NOMO-1 treated with DMSO at 0.1 percent for 48 hours (cell line): ENCODE measurements around the gene PSMD11.
A peak's percentile ranks its signal among the peaks of the same experiment; 100 is the strongest.
"Not testable (repeated sequence)": the region's sequence is repeated elsewhere in the genome, so short reads cannot be mapped to it uniquely, and the experiment has no call there.

Experiments
- DNase-seq: peaks from one replicate; lab custom pipeline; 2025; ENCODE audit not compliant: unreplicated experiment; lab: John Stamatoyannopoulos, UW

Gene PSMD11

DNA sequence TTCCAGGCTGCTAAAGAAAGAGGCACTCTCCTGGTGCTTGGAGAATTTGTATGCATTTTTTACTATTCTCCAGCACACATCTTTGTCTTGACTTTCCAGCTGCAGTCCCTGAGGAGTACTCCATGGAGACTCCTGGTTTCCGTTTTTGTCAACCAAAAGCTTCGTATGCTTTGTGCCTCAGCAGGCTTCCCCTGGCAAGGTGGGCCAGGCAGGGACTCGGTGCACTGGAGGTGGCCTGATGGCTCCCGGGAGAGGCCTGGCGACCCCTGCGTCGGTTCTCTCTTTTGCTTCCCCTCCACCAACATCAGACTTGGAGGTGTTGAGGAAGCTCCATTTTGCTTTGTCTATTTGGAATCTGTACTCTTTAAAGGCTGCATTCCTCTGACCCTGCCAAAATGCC lies 66.2 kb downstream of the PSMD11 start:
- no peak for DNase-seq

DNA sequence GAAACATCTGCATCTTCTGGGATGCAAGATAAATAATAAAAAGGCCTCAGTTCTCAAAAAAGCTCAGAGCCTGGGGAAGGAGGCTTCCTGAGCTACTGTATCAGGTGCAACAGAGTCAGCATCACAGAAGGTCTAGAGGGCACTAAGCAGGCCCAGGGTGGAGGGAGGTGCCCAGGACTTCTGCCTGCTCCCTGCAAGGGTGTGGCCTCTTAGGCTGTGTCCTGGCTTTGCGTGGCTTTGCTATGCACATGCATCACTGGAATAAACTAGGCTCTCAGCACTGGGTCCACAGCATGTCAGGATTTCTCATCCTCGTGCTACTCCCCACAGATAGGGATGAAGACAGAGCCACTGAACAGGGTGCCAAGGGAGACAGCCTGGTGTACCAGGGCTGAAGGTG lies 68.0 kb downstream of the PSMD11 start:
- no peak for DNase-seq

DNA sequence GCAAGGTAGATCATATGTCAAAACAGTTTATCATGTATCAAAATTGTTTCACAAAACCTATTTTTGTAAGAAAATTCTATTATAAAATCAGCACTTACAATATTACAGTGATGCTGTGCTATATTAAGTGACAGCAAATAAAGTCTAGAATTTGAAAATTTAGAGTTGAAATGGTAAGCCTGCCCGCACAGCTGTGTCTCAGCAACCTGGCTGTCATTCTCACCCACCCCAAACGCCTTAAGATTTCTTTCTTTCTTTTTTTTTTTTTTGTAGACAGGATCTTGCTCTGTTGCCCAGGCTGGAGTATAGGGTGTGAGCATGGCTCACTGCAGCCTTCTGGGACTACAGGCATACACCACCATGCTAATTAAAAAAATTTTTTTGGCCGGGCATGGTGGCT lies 69.3 kb downstream of the PSMD11 start:
- DNase-seq = no peak

DNA sequence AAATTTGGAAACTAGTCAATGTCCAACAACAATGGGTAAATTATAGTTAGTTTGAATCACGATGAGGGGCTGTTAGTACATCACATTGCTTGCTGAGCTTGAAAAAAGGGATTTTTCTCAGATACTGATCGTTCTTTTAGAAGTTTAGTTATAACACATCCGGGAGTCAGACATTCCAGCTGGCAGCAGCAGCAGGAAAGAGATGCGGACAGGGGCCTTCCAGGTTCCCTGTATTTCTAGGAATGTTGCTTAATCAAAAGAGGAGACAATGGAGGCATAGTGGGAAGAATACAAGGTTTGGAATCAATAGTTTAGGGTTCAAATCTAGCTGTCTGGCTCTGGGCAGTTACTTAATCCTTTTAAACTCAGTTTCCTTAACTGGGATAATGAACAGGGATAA lies 70.3 kb downstream of the PSMD11 start:
- no peak for DNase-seq

DNA sequence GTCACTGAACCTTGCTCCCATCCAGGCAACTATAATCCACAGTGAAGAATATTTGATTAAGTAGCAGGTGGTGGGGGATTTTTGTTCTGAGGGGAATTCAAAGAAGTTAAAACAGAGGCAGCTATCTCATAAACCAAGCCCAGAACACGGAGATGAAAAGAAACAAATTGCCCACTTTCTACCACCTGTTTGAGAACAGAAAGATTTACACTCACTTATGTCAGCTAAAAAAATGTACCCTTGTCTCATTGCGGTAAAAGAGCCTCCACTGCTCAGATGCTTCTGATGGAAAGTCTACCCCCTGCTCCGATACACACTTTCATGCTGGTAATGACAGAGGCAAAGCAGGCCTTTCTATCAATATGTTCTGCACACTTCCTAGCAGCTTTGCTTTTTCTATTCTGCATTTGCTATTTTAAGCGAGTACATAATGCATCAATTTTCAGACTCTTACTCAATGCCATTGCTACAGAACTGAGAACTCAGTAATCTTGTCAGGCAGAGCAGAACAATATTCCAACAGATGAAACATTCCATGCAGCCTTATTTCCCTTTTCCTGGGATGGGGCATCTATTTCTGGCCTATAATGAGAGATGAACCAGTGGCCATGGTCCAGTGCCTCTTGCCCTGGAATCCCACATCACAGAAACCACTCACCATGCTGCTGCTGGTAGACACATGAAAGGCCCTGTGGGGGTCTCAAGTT lies 71.5 kb downstream of the PSMD11 start:
- DNase-seq = peak; percentile 24

DNA sequence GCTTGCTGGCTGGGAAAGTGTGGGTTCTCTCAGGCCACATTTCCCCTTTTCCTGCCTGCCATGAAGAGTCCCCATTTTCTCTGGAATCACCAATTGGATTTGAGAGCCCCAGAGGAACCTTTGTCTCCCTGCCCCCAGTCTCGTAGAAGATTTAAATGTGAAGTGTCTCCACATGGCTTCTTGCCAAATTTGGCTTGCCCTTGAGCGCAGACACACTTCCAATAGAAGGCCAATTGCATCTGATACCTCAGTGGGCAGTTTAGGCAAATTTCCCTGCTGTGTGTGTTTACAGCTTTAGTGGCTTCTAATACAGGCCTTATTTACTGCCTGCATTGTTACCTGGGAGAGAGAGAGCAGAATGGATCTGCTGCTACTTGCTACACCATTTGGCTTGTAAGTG lies 72.1 kb downstream of the PSMD11 start:
- no peak for DNase-seq

DNA sequence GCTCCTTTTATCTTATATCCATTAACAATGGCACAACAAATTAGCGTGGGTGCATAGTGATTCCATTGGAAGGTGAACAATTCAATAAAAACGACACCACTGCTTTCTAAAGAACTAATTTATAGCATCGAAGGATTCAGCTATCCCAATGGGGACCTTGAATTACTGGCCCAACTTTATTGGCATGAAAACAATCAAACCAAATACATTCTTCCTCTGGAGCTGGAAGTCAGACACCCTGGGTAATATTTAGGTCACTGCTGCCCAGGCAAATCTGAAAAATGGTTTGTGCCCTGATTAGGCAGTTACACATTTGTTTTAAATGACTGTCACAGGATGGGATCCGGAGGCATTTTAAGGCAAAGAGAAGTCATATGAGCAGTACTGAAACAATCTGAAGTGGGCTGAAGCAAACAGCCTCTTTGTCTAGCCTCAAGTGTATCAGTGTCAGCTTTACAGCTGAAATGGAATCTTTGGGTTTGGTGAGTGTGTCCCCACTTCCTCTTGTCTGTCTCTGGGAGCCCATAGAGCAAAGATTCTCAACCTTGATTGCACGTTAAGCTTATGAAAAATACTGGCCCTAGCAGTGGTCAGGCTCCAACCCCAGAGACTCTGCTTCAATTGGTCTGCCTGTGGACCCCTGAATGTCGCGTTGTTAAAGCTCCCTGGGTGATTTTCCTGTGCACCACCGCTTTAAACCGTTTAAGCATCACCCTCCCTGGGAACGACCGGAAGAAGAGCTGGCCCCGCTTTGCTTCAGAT lies 72.8 kb downstream of the PSMD11 start:
- DNase-seq = no peak

DNA sequence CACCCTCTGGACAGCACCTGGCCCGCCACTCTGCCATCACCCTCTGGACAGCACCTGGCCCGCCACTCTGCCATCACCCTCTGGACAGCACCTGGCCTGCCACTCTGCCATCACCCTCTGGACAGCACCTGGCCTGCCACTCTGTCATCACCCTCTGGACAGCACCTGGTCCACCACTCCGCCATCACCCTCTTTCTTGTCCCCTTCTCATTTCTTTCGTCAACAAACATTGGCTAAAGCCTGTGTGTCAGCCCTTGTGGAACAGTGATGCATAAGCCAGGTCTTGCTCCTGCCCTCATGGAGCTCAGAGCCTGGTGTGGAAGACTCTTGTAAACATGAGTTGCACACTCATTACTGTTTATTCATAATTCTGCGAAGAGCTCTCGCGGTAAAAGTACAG lies 73.7 kb downstream of the PSMD11 start:
- no peak for DNase-seq

DNA sequence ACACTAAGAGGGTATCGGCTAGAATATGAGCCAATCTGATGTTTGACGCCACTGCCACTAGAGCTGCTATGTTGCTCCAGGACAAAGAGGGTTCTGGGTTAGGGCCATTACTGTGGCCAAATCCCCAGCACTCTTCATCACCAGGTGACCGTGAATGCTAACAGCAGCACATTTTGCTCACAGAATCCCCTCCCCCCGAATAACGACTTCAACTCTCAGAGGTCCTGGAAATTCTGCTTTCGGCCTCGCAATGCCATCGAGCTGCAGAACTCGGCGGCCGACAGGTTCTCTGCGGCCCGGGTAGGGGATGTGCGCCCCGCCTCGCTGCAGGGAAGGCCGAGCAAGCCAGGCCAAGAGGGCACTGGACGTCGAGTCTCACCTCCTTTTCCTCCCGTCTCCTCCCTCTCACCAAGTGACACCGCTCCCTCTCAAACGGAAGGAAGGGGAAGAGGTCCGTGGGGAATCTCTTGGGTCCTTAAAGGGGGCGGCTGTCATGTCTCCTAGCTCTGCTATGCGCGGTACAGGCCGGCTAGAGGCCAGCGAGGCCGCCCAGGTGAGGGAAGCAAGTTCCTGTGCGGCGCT lies 74.4 kb downstream of the PSMD11 start:
- DNase-seq = no peak

DNA sequence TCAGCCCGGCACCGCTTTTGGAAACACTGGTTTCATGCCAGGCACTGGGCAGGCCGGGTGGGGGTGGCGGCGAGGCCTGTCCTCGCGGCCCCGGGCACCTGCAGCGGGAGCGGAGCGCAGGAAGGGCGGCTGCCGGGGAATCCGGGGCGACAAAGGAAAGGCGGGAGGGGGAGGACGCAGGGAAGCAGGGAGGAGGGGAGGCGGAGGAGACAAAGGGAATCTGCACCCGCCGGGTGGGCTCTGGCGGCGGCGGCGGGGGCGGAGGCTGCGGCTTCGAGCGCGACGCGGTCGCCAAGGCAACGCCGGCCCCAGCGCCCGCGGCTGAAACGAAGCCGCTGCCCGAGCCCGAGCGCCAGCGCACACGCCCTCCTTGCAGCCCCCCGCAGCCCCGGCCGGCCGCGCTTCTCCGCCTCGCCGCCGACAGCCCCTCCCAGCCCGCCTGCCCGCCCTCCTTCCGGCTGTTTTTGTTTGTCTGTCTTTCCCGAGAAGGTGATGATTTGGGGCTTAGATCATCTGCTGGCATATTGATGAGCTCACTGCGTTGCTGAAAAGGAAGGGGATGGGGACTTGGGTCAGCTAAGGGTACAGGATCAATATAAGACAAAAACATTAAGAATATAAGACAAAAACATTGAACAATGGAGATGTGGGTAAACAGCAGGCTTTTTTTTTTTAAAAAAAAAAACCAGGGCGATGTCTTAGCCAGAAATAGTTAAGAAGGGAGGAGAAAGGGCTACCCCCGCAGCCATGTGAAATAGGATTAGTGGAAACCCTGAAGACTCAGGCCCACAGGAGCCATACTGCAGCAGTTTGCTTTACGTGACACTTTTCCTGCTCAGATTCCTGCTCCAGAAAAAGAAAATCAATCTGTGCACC lies 75.2 kb downstream of the PSMD11 start:
- no peak for DNase-seq

DNA sequence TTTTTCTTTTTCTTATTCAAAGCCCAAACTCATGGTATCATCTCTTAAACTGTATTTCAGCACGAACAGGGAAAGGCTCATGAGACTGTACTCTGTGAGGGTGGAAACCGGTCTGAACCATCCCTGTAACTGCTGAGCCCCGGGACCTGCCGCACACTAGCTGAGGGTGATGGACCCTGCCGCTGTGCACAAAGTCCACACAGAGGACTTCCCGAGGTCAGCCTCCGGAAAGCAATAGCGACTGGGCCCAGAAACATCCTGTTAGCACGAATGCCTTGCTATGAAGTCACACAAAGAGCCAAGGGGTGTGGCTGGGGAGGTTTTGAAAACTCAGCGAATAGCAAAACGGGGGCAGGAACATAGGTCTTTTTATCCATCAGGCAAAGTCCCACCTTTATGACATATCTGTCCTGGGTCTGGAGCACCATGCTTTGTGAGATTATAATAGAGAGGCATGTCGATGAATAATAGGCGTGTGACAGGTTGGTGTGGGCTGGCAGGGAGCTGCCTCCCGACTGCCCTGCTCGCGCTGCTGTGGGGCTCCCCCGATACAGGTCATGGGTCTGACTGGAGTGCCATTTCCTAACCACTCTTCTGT lies 75.9 kb downstream of the PSMD11 start:
- no peak for DNase-seq

DNA sequence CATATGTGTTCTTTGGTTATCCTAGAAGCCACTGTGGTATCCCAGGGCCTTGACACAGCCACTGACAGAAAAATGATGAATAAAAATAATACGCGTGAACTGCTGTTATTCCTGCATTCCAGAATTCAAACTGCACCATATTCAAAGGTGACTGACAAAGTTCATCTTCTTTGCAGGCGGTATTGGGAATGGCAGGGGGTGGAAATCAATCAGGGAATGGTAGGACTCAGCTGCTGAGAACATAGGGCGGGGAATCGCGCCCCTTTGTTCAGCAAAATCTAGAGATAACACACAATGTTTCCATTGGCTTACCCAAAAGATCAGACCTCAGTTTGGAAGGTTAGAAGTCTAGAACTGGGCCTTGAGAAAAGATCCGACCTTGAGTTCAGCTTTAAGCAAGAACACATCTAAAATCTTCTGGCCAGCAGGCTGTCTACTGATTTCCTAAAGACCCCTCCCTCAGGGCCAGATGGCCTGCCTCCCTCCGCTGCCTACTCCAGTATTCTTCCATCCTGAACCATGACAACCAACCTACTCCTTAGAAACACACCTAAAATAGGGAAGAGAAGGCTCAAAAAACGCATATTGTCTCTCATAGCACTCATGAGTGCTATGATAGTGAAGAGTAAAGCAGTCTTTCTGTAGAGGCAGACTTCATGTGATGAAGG lies 76.6 kb downstream of the PSMD11 start:
- DNase-seq = no peak

DNA sequence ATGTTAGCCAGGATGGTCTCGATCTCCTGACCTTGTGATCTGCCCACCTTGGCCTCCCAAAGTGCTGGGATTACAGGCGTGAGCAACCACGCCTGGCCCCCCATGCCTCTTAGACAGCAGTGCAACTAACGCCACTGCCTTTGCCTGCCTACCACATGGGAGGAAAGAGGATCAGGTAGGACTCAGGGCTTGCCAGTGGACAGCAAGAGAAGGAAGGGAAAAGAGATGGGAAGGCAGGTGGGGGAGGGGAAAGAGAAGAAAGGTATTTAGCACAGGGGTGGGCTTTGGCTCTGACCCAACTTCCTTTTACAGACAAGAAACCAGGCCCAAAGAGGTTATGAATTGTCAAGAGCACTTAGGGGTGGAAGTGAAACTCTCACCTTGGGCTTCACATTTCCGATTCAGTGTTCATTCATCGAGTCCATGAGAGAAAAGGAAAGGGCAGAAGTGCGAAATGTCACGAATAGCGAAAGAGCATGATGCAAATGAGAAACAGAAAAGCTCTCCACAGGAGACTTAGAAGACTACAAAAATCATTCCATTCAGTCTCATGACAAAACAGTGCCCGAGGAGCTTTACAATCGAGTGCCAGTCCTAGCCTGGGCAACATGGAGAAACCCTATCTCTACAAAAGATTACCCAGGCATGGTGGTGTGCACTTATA lies 78.8 kb downstream of the PSMD11 start:
- DNase-seq = peak; percentile 66

DNA sequence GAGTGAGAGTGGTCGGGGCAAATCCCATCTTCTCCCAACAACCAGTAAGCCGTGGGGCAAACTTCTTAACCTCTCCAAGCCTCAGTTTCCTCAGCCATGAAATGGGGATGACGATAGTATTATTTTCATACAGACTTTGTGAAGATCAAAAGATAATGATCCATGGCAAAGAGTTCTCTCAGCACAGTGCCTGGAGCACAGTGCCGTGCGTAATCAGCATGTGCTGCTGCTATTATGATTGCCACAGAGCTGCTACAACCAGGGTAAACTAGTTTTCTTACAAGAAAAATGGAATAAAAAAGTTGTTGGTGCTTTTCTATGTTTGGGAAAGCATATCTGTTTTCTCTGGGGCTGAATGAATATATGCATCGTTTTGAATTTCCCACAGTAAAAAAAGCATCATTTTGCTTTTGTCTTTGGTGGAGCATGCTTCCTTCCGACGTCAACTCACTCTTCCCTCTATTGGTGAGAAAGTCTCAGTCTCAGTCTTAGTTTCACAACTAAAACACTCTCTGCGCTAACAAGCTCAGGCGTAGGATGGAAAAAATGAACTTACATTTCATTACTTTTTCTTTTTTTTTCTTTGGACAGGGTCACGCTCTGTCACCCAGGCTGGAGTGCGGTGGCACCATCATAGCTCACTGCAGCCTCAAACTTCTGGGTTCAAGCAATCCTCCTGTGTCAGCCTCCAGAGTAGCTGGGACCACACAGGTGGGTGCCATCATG lies 79.7 kb downstream of the PSMD11 start:
- DNase-seq = no peak

DNA sequence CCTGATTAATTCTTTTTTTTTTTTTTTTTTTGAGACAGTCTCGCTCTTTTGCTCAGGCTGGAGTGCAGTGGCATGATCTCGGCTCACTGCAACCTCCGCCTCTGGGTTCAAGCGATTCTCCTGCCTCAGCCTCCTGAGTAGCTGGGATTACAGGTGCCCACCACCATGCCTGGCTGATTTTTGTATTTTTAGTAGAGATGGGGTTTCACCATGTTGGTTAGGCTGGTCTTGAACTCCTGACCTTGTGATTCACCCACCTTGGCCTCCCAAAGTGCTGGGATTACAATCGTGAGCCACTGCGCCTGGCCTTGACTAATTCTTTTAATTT lies 80.2 kb downstream of the PSMD11 start:
- DNase-seq = not testable (repeated sequence)

DNA sequence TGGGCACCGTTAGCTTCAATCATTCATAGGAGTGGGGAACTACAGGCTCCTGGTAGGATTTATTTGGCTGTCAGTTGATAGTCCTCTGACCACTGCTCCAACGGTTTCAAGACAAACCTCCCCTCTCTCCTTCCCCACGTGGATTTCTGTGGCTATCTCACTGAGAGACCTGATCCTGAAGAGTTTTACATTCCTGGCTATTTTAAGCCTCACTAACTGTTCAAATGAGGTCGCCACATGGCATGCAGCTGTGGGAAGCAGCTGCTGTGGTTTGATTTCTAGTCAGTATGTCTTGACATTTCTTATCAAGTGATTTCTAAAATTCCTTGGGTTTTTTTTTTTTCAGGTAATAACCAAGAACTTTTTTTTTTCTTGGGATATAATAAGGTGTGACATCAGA lies 80.8 kb downstream of the PSMD11 start:
- no peak for DNase-seq

DNA sequence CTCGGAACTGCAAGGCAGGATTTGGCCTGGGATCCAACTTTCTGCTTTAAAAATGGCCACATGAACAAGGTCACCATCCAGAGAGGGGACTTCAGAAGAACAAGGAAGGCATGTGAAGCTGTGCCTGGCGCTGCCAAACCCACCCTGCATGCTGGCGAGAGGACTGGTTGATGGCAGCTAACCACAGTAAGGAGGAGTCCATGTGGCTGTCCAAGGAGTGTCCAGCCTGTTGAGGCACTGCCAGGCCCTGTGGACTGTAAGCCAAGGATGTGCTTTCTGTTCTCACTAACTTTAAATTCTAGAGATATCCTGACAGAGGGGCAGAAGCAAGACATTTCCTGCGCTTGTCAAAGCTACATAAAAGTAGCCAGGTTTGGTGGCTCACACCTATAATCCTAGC lies 82.8 kb downstream of the PSMD11 start:
- no peak for DNase-seq

DNA sequence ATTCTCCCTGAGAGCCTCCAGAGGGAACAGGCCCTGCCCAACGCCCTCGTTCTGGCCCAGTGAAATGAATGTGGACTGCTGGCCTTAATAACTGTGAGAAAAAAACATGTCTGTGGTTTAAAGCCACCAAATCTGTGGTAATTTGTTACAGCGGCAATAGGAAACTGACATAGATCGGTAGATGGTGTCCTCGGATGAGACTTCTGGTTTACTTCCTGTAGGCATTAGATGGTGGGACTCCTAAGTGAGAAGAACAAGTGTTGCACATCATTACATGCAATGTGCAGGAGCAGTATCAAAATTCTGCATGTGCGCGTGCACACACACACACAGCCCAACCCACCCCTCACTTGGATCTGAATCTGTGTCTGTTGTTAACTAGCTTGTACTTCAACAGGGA lies 84.5 kb downstream of the PSMD11 start:
- DNase-seq = no peak

DNA sequence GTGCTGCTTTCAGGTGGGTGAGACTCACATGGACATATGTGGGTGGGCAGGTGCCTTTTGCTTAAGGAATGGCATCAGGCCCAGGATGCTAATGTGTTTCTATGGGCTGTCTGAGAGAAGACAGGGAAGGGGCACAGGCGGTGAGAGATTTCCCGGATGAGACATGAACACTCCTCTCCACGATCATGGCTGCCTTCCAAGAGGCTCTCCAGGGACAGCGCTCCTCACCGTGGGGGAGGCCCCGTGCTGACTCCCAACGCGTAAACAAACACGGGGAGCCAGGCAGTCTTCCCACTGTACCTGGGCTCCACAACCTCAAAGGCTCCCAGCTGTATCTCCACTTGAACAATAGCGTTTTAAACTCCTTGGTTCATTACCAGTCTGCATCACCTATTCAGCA lies 85.3 kb downstream of the PSMD11 start:
- no peak for DNase-seq
